C4-2B (cell line): ENCODE data around the gene CTNNA2.

Source experiments
- ZFX ChIP-seq: fragments of 450-650 bp; IDR thresholded peaks from 2 replicates; pipeline ENCODE4 v1.6.1; 2017
- TF ChIP-seq, protein P1 (sequence below): fragments of 450-650 bp; conservative IDR thresholded peaks from 2 replicates; pipeline ENCODE4 v1.5.1; 2017; ENCODE audit warnings: mild to moderate bottlenecking

DNA sequence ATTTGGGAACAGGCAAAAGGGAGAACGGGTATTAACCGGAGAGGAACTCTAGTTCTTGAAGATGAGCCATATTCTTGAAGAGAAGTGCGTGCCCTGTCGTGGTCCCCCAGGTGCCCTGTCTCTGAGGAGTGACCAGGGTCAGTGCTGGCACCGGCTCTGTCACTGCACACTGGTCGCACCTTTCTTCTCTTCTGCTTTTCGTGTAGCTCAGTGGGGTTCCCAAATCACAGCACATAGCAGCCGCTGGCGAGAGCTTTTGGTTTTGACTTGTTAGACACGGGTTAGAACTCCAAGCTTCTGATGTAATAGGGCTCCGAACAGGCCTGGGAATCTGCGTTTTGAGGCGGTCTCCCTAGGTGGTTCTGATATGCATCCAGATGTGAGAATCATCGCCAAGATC, 810.1 kb downstream of the CTNNA2 start:
- TF ChIP-seq, protein P1, sequence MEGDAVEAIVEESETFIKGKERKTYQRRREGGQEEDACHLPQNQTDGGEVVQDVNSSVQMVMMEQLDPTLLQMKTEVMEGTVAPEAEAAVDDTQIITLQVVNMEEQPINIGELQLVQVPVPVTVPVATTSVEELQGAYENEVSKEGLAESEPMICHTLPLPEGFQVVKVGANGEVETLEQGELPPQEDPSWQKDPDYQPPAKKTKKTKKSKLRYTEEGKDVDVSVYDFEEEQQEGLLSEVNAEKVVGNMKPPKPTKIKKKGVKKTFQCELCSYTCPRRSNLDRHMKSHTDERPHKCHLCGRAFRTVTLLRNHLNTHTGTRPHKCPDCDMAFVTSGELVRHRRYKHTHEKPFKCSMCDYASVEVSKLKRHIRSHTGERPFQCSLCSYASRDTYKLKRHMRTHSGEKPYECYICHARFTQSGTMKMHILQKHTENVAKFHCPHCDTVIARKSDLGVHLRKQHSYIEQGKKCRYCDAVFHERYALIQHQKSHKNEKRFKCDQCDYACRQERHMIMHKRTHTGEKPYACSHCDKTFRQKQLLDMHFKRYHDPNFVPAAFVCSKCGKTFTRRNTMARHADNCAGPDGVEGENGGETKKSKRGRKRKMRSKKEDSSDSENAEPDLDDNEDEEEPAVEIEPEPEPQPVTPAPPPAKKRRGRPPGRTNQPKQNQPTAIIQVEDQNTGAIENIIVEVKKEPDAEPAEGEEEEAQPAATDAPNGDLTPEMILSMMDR = no peak
- TF ChIP-seq ZFX = no peak
